Measurements from ENCODE around the gene ZPBP2.

- TF ChIP-seq CTCF (conservative IDR thresholded peaks at IDR 0.05 in 1 of 2, IDR thresholded peaks at IDR 0.05 in 1 of 2; ENCODE audit: low read depth in 1 of 2, low read length in 2 of 2), result no peak
- TF ChIP-seq EZH2 (IDR thresholded peaks at IDR 0.05; ENCODE audit: low read length, missing control alignments), result no peak
These were observed 35.3 kb downstream of the ZPBP2 start for GRCh38 chr17:39903158-39903884.

Data from fibroblast of lung (primary cell).